Measurements from ENCODE around the gene RASGRP3.

The RASGRP3 gene

GRCh38 chr2:33512112-33512511 lies 35.7 kb downstream of the RASGRP3 start:
- no peak overlapping the region for H3K27ac ChIP-seq
- no peak for TF ChIP-seq ZFX (IDR thresholded peaks at IDR 0.05; ENCODE audit: borderline replicate concordance)
- no peak for TF ChIP-seq CTCF (IDR thresholded peaks at IDR 0.05)

DNA sequence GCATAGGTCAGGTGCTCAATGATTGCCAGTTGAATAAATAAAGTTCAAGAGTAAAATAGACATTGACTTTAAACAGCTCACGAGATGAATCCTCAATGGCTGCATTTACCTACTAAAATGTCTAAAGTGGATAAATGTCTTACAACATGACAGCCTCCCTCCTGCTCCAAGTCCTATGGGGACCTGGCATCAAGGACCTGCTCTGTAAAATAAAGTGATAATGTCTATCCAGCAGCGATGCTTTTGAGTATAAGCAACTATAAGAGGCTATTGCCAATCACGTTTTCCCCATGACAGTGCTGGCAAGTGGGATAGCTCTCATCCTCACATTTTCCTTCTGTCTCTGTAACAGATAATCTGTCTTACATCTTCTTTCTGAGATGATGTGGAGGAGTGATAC lies 37.0 kb downstream of the RASGRP3 start:
- TF ChIP-seq ZFX (IDR thresholded peaks at IDR 0.05; ENCODE audit: borderline replicate concordance) (no peak), CTCF (IDR thresholded peaks at IDR 0.05) (no peak)
- H3K27ac ChIP-seq, result no peak overlapping the region

GRCh38 chr2:33516456-33516995 lies 40.1 kb downstream of the RASGRP3 start:
- TF ChIP-seq CTCF (IDR thresholded peaks at IDR 0.05) (no peak), ZFX (IDR thresholded peaks at IDR 0.05; ENCODE audit: borderline replicate concordance) (no peak)
- no peak overlapping the region for H3K27ac ChIP-seq

DNA sequence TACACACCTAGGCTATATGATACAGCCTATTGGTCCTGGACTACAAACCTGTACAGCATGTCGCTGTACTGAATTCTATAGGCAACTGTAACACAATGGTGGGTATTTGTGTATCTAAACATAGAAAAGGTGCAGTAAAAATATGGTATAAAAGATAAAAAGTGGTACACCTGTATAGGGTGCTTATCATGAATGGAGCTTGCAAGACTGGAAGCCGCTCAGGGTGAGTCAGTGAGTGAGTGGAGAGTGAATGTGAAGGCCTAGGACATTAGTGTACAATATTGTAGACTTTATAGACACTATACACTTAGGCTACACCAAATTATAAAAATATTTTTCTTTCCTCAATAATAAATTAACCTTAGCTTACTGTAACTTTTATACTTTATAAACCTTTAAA lies 41.8 kb downstream of the RASGRP3 start:
- TF ChIP-seq ZFX (IDR thresholded peaks at IDR 0.05; ENCODE audit: borderline replicate concordance), result no peak
- TF ChIP-seq CTCF (IDR thresholded peaks at IDR 0.05), result no peak

DNA sequence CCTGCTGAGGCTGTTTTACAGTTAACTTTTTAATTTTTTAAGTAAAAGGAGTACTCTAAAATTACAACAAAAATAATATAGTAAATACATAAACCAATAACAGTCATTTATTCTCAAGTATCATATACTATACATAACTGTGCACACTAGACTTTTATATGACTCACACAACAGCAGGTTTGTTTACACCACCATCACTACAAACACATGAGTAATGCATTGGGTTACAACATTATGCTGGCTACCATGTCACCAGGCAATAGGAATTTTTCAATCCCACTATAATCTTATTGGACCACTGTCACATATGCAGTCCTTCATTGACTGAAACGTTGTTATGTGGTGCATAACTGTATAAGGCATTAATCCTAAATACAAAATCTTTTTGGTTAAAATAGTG lies 42.5 kb downstream of the RASGRP3 start:
- no peak overlapping the region for H3K27ac ChIP-seq
- TF ChIP-seq CTCF (IDR thresholded peaks at IDR 0.05) (no peak), ZFX (IDR thresholded peaks at IDR 0.05; ENCODE audit: borderline replicate concordance) (no peak)

More for the DNA sequence above, 41.8 kb downstream of the RASGRP3 start:
- H3K27ac ChIP-seq, result no peak overlapping the region

- no peak overlapping the region for H3K27ac ChIP-seq
- TF ChIP-seq ZFX (IDR thresholded peaks at IDR 0.05; ENCODE audit: borderline replicate concordance), result no peak
- TF ChIP-seq CTCF (IDR thresholded peaks at IDR 0.05), result no peak
Measured at GRCh38 chr2:33521791-33522281, 45.4 kb downstream of the RASGRP3 start.

DNA sequence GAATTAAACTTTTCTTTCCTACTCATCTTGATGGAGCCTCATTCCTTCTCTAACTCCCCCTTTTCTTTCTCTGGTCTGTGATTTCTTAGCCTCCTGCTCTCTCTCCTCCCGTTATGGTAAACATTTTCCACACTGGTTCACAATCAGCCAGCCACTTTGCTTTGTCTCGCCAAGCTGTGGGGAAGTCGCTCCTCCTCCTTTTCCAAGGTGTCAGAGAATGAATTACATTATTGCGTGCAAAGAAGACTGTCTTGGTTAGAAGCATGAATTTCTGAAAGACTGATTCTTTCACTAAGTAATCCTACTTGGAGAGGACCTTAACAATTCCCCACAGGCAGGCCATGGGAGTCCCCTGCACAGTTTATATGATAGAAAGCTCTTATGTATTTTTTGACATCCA lies 46.1 kb downstream of the RASGRP3 start:
- TF ChIP-seq ZFX (IDR thresholded peaks at IDR 0.05; ENCODE audit: borderline replicate concordance), result no peak
- TF ChIP-seq CTCF (IDR thresholded peaks at IDR 0.05), result no peak
- no peak overlapping the region for H3K27ac ChIP-seq
